Activated CD8-positive, alpha-beta memory T cell treated with anti-CD3 and anti-CD28 coated beads, Interleukin-2, amount 50 U/mL, for 24 hours (primary cell): Measurements from ENCODE around the gene PLAGL1.

Experiments
- DNase-seq: peaks from one replicate; pipeline ENCODE4 v3.0.0-alpha.2; 2020; ENCODE audit errors: extremely low read depth

PLAGL1 gene

GRCh38 chr6:143966312-143966711 is 41.7 kb downstream of the PLAGL1 start:
- no peak for DNase-seq

GRCh38 chr6:143965503-143966171 is 42.4 kb downstream of the PLAGL1 start:
- DNase-seq = no peak

GRCh38 chr6:143964674-143965081 is 43.4 kb downstream of the PLAGL1 start:
- no peak for DNase-seq

GRCh38 chr6:143963158-143963919 is 44.7 kb downstream of the PLAGL1 start:
- no peak for DNase-seq

- no peak for DNase-seq
These were observed 45.9 kb downstream of the PLAGL1 start for GRCh38 chr6:143961886-143962878.

- DNase-seq = no peak
These were observed 47.0 kb downstream of the PLAGL1 start for GRCh38 chr6:143961066-143961465.

GRCh38 chr6:143959927-143960326 is 48.1 kb downstream of the PLAGL1 start:
- no peak for DNase-seq

- DNase-seq = no peak
These were observed 49.1 kb downstream of the PLAGL1 start for GRCh38 chr6:143958839-143959399.

GRCh38 chr6:143957679-143958274 is 50.3 kb downstream of the PLAGL1 start:
- DNase-seq = no peak

- no peak for DNase-seq
These were observed 52.1 kb downstream of the PLAGL1 start for GRCh38 chr6:143955971-143956370.

GRCh38 chr6:143953922-143954321 is 54.1 kb downstream of the PLAGL1 start:
- no peak for DNase-seq

- no peak for DNase-seq
These were observed 54.9 kb downstream of the PLAGL1 start for GRCh38 chr6:143952947-143953701.

GRCh38 chr6:143952060-143952778 is 55.8 kb downstream of the PLAGL1 start:
- no peak for DNase-seq

- no peak for DNase-seq
These were observed 57.2 kb downstream of the PLAGL1 start for GRCh38 chr6:143950875-143951274.

GRCh38 chr6:143949962-143950361 is 58.1 kb downstream of the PLAGL1 start:
- no peak for DNase-seq

- DNase-seq = no peak
These were observed 58.5 kb downstream of the PLAGL1 start for GRCh38 chr6:143949535-143949934.

GRCh38 chr6:143948208-143948607 is 59.9 kb downstream of the PLAGL1 start:
- no peak for DNase-seq

GRCh38 chr6:143941852-143942627 is 66.0 kb downstream of the PLAGL1 start:
- DNase-seq = peak; percentile 23

GRCh38 chr6:143940011-143940597 is 68.0 kb downstream of the PLAGL1 start:
- peak; percentile 4 for DNase-seq
